ENCODE results near the gene SLC17A9. TPM values are rescaled to one million over a fixed set of nuclear protein-coding genes. Genes with fewer than 3 reads are reported as not detected.

SLC17A9 gene
- polyA plus RNA-seq, 5 donors = 1.6 to 4.5 (median 4.0) TPM

- DNase-seq = no peak
Observed at GRCh38 chr20:62980970-62981369, 28.5 kb downstream of the SLC17A9 start.

- no peak for DNase-seq
Observed at GRCh38 chr20:62982124-62983075, 29.9 kb downstream of the SLC17A9 start.

DNA sequence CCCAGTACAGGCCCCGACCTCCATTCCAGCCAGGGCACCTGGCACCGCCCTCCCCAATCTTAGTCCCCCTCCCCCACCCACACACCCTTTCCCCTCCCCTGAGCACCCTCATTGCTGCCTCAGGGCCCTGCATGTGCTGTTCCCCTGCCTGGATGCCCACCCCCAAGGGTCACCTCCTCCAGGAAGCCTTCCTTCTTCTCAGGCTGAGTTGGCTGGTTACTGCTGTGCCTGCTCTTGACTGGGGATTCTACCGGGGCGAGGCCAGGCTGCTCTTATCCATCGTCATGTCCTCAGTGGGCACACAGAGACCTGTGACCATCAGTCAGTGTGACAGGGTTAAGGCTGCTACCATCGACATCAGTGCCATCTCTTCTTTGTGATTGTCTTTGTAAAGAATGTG, 30.7 kb downstream of the SLC17A9 start:
- DNase-seq = no peak

DNA sequence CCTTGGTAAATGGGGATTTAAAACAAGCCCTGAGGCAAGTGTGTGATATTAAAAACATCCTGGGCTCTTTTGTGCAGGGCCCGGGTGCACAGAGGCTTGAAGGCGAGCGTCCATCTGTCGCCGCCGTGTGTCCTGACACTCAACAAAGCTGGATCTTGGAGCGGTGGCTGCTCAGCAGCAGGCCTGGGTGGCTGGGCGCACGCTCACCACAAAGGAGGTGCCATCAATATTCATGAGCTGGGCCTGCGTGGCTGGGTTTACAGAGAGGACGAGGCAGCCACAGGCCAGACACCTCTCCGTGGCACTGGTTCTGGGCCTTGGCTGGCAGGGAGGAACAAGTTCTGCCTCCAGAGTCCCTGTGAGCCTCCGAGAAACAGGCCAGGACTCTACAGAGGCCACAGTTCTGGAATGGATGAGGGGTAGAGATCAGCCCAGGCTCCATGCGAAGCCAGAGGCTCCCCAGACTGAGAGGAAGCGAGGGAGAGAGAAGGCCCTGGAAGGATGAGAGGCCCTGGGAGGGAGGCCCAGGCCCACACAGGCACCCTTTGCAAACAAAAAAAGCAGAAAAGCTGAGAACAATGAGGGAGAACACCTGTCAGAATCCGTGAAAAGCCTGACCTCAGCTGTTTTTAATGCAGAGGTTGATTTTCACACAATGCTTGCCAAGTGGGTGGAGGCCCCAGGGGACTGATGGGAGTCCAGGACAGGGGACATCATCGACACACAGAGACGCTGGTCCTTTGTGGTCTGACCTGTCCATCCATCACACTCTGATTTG, 32.3 kb downstream of the SLC17A9 start:
- DNase-seq = no peak

- no peak for DNase-seq
Observed at GRCh38 chr20:62985444-62985778, 32.9 kb downstream of the SLC17A9 start.

GRCh38 chr20:62986257-62986800, 33.8 kb downstream of the SLC17A9 start:
- no peak for DNase-seq

GRCh38 chr20:62987114-62987513, 34.6 kb downstream of the SLC17A9 start:
- DNase-seq = no peak

- DNase-seq = no peak
Observed at GRCh38 chr20:62989201-62989601, 36.7 kb downstream of the SLC17A9 start.

DNA sequence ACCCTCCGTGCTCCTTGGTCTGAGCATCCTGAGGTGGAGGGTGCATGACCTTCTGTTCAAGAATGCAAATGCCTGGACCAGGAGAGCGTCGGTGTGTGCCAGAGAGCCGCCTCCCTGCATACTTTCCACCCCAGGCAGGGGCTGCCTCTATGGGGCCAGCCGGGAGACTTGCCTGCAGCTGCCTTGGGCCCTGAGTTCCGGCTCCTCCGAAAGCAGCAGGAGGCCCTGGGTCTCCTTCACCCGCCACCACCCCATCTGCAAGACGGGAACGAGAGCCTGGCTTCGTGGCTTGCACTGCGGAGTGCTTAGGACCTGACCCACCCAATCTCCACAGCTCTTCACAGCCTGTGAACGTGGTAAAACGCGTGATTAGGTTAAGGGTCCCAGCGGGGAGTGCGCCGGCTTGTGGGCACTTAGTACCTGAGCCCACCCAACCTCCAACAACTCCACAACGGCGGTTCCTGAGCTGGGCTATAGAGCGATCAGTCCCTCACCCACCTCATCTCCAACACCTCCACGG, 37.9 kb downstream of the SLC17A9 start:
- DNase-seq = no peak

- DNase-seq = no peak
Observed at GRCh38 chr20:62991196-62991807, 38.8 kb downstream of the SLC17A9 start.

DNA sequence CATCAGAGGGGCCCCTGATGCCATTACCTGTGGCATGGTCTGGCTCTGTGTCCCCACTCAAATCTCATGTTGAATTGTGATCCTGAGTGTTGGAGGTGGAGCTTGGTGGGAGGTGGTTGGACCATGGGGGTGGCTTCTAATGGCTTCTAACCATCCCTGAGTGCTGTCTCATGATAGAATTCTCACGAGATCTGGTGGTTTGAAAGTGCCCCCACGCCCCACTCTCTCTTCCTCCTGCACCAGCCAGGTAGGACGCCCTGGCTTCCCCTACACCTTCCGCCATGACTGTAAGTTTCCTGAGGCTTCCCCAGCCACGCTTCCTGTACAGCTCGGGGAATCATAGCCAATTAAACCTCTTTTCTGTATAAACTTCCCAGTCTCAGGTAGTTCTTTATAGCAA, 39.4 kb downstream of the SLC17A9 start:
- DNase-seq = no peak

DNA sequence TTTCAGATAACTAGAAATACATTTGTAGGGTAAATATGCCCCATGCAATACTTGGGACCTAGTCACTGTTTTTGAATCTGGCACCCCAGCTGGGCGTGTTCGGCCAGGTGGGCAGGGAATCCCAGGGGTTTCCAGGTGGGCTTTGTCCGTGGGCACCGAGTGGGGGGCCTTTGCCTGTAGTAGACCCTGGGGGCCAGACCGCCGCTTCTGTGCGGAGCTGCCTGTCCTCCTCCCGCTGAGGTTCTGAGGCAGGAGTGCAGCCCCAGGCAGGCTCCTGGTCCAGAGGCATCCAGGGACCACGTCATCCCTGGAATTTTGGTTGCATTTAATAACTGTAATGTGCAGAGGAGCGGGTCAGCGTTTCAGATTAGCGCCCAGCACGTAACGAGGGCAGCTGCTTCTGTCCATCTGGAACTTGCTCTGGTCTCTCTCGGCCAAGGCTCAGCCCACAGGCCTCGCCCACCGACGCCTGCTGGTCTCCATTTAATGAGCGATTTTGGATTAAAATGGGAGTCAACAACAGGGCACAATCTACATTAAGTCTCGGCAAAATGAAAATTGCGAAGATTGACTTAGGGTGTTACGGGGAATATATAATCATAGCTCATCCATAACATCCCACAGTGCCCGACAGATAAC, 41.5 kb downstream of the SLC17A9 start:
- DNase-seq = no peak

DNA sequence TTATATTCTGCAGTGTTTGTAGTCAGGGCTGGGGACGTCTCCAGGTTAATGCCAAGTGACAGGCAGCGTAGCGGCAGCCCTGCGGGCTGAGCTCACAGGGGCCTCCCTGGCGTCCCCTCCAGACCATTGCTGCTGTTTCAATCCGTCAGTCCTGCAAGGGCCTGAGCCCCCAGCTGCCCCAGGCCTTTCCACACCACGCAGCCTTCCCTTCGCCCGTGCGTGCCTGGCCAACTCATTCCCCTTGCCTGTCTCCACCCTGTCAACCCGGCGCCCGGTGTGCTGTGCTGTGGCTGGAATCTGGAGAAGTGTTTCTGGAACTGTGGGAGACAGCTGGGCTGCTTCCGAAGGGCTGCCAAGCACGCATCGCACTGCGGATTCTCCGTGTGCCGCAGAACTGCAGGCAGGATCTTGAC, 42.4 kb downstream of the SLC17A9 start:
- no peak for DNase-seq

- DNase-seq = no peak
Observed at GRCh38 chr20:62995481-62995880, 43.0 kb downstream of the SLC17A9 start.

GRCh38 chr20:62995898-62996595, 43.5 kb downstream of the SLC17A9 start:
- DNase-seq = no peak

GRCh38 chr20:62996596-62996982, 44.1 kb downstream of the SLC17A9 start:
- DNase-seq = no peak

DNA sequence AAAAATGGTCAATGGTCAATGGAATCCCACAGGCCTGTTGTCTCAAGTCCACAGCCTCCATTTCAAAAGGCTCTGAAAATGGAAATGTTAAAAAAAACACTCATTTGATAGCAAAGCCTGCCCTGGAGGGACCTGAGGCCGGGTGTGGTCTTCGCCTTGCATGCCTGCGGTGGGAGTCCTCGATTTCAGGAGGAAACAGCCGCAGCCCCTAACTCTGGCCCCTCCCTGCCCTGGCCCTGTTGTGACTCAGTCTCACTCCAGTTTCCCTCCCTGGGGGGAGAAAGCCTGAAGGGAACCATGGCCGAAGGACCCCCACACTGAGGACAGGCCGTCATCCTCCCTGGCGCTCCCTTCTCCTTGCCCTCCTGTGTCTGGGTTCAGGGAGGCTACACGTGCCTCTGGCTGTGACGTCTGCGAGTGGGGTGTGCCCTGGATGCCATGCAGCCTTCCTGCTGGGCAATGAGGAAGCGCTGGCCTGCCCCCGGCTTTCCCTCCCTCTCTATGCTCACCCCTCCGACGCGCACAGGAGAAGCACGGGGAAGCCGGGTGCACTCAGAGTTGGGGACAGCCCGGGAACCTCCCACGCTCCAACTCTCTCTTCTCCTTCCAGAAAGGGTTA, 45.0 kb downstream of the SLC17A9 start:
- DNase-seq = no peak

DNA sequence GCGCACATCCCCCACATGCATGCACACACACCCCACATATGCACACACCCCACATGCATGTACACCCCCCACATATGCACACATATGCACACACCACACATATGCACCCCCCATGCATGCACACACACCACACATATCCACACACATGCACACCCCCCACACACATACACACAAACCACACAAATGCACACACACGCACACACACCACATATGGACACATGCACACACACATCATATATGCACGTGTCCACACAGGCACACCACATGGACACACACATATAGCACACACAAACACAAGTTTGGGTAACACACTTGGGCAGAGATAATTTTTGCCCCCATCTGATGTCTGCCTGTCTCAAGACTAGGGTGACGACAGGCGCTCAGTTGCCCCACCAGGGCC, 45.9 kb downstream of the SLC17A9 start:
- DNase-seq = no peak

GRCh38 chr20:62999580-62999979, 47.1 kb downstream of the SLC17A9 start:
- no peak for DNase-seq

DNA sequence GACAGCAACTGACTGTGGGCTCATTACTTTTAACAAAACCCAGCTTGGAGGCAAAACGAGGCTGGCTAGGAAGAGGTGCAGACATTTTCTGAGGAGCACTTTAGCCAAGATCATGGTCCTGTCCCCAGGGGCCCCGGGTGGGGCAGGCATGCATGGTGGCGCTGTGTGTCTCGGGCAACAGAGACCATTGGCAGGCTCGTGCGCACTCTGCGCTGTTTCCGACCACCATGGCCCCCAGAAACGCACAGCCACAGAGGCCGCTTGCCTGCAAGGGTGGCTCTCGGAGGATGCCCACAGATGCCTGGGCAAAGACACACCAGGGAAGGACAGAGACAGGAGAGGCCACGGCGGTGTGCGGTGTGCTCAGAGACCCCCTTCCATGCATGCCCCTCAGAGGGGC, 47.5 kb downstream of the SLC17A9 start:
- DNase-seq = no peak
